Measurements from ENCODE around the gene PCSK4. TPM values are rescaled to one million over a fixed set of nuclear protein-coding genes. Genes with fewer than 3 reads are reported as not detected.

The PCSK4 gene
- total and polyA plus RNA-seq, 2 donors (not counting 3 experiments of a cell fraction or from before 2014, with no cell fraction given): 1.2 to 1.7 TPM

GRCh38 chr19:1435378-1435989, 54.7 kb downstream of the PCSK4 start:
- no peaks in the 10 kb centered on the region for H3K27me3 ChIP-seq (ENCODE audit: control insufficient read depth in 2 of 2, insufficient read depth in 2 of 2, low read length in 2 of 2)
- no peak overlapping the region for H2AFZ ChIP-seq (ENCODE audit: low read depth, low read length)
- no TSS peak for BruUV-seq (replicated peaks)
- peaks cover 22% of the 10 kb centered on the region for H3K79me2 ChIP-seq (ENCODE audit: control insufficient read depth, insufficient read depth, low read length)
- intact Hi-C loops (cut with micrococcal nuclease) (no loop called here), dilution Hi-C loops (cut with MboI; ENCODE audit: extremely low pct_ligation_motif_present, low sequenced_read_pairs) (no loop called here)
- POLR2A ChIA-PET: no interaction called here
- no peak overlapping the region for H3K4me3 ChIP-seq (replicated peaks in 1 of 3; ENCODE audit: insufficient read depth in 1 of 3, low read depth in 1 of 3, low read length in 3 of 3)
- H3K9me1 ChIP-seq (replicated peaks; ENCODE audit: control insufficient read depth, extremely low read depth, insufficient read depth, low read length): no peaks in the 10 kb centered on the region
- DNase-seq (ENCODE audit: low read depth, low spot score) (no peak), FAIRE-seq (no peak)
- no peak overlapping the region for H3K9ac ChIP-seq (replicated peaks; ENCODE audit: extremely low read depth, insufficient read depth, low read length)
- TF ChIP-seq FOS (IDR thresholded peaks at IDR 0.05; ENCODE audit: borderline replicate concordance, insufficient read depth, low read length) (no peak), GATA2 (IDR thresholded peaks at IDR 0.05; ENCODE audit: insufficient read depth, insufficient read length, low read depth, low read length) (no peak), POLR2AphosphoS5 (IDR thresholded peaks at IDR 0.05; ENCODE audit: insufficient read depth, low read depth, low read length) (no peak), JUN (IDR thresholded peaks at IDR 0.05; ENCODE audit: borderline replicate concordance, insufficient read depth, insufficient read length, low read depth) (no peak), POLR2A (IDR thresholded peaks at IDR 0.05; ENCODE audit: low read depth, low read length) (no peak), EZH2 (IDR thresholded peaks at IDR 0.05; ENCODE audit: borderline replicate concordance, low read depth, low read length, severe bottlenecking) (no peak), MYC (IDR thresholded peaks at IDR 0.05; ENCODE audit: low read depth, low read length) (no peak), CTCF (IDR thresholded peaks at IDR 0.05; ENCODE audit: extremely low read depth in 1 of 2, insufficient read depth in 1 of 2, low read depth in 1 of 2, low read length in 2 of 2) (no peak), MAX (IDR thresholded peaks at IDR 0.05; ENCODE audit: insufficient read depth, insufficient read length) (no peak)
- CTCF ChIA-PET: no interaction called here
- peaks cover 6% of the 10 kb centered on the region for H3K4me1 ChIP-seq (ENCODE audit: control insufficient read depth, extremely low read depth, insufficient read depth, low read length)
- no peak overlapping the region for H3K27ac ChIP-seq (ENCODE audit: insufficient read depth, low read depth, low read length)
- H4K20me1 ChIP-seq (replicated peaks; ENCODE audit: control insufficient read depth, extremely low read depth, insufficient read depth, low read length): no peaks in the 10 kb centered on the region
- no peaks in the 10 kb centered on the region for H3K9me3 ChIP-seq (replicated peaks; ENCODE audit: control insufficient read depth, insufficient read depth, low read length)
- H3K4me2 ChIP-seq (ENCODE audit: insufficient read depth, low read length): no peak overlapping the region
- peaks cover 0 to 39% of the 10 kb centered on the region in 2 experiments for H3K36me3 ChIP-seq (ENCODE audit: control insufficient read depth in 2 of 2, extremely low read depth in 1 of 2, insufficient read depth in 2 of 2, low read length in 2 of 2)

Data from endothelial cell of umbilical vein (primary cell).